Measurements from ENCODE around the gene HPSE2.
A peak's percentile ranks its signal among the peaks of the same experiment; 100 is the strongest.

The HPSE2 gene

DNA sequence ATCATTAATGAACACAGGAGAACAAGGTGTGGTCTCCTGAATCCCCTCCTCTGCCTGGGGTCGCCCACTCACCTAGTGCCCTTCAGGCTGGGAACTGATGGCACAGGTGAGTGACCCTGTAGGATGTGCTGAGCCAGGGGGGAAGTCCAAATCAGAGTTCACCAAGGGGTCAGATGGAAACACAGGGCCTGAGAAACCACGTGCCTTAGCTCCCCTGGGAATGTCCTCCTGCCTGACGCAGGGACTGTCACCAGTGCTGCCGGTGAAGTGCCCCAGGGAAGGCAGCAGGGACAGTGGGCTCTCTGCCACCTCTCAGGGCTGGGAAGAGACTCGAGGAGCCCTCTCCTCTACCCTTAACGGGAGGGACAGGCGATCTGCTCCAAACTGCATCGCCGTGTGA, 814.9 kb downstream of the HPSE2 start:
- no peak for DNase-seq

GRCh38 chr10:98419469-98420261, 816.0 kb downstream of the HPSE2 start:
- no peak for DNase-seq

GRCh38 chr10:98418665-98419468, 816.8 kb downstream of the HPSE2 start:
- no peak for DNase-seq

- DNase-seq, result no peak
Observed at GRCh38 chr10:98417973-98418664, 817.5 kb downstream of the HPSE2 start.

DNA sequence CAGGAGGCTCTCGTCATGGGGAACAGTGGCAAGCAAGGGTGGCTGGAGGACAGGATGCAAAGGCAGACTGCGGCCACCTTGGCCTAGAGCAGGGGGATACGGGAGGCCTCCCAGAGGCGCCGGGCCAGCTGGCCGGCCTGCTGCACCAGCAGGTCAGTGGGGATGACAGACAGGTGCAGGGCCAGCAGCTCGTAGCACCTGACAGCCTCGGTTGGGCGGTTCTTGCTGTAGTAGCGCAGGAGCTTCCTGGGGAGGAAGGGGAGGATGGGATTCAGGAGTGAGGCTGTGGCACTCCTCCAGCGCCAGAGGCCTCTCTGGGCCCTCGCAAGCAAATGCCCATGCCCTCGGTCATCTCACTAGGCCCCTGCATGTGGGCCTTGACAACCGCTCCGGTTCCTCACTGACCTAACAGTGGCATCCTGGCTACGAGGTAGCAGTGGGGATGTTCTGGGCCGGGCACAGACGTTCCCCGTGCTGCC, 818.1 kb downstream of the HPSE2 start:
- DNase-seq, result no peak

DNA sequence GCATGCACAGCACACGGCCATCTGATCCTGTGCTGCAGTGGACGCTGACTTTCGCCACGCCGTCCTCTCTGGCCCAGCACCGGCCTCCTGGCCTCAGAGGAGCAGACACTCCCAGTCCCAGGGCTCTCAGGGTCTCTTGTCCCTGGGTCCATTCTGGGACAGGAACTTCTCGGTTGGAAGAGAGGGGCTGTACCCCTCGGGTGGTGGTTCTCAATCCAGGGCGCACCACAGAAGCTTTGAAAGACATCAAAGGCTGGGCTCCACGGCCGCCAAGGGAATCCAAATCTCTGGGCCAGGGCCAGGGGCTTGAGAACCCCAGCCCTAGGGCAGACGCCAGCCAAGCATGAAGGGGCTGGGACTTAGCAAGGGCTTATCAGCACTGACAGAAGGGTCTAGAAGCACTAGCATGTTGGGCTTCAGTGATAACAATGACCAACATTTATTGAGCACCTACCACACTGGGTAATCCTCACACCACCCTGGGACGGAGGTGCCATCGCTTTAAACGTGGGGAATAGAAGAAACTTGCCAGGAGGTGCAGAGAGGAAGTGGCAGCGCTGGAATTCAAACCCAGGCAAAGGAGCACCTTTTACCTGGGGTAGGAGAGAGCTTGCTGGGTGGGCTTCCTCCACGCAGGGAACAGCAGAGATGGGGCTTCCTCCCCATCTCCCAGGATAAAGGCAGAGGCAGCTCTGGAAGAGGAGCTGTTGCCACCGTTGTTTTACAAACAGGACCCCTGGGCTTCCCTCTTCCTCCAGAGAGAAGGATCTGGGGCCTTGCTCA, 818.9 kb downstream of the HPSE2 start:
- no peak for DNase-seq

DNA sequence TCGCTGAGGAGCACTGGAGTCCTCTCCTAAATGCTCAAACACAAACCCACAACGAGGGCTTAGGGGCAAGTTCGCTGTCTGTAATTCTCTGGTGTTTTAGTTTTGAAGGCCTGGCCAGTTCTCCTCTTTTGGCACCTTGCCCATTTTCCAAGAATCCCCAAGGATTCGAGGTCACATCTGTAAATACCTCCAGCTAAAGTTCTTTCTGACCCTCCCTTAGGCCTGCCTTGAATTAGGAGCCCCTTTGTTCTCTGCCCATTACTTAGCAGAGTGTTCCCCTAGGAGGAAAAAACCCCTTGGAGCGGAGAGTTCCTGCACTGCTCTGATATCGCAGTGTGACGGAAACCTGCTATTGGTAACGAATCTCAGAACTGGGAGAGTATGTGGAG, 819.9 kb downstream of the HPSE2 start:
- DNase-seq, result no peak

GRCh38 chr10:98414932-98415730, 820.5 kb downstream of the HPSE2 start, which contains the start of gene PYROXD2:
Gene PYROXD2 (minus strand): TSS chr10:98415182. CDS start chr10:98415135, 47 bp downstream.
- DNase-seq, result peak; percentile 91

DNA sequence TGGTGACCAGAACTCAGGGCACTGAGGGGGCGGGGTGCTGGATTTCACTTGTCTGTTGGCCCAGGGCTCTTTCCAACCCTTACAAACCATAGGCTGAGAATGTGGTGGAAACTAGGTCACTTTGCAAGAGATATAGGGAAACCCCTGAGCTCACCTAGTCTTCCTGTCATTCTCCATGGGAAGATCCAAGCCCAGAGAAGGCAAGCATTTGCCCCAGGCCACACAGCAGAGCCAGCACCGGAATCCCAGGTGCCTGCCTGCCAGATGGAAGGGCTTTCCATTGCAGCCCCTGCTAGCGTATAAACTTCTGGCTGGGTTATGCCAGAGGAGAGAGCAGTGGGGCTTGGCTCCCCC, 821.1 kb downstream of the HPSE2 start:
- DNase-seq, result no peak

GRCh38 chr10:98411768-98412167, 823.9 kb downstream of the HPSE2 start:
- DNase-seq, result no peak

- no peak for DNase-seq
Observed at GRCh38 chr10:98411166-98411565, 824.5 kb downstream of the HPSE2 start.

GRCh38 chr10:98410759-98411158, 824.9 kb downstream of the HPSE2 start:
- DNase-seq, result no peak

GRCh38 chr10:98410135-98410743, 825.4 kb downstream of the HPSE2 start:
- DNase-seq, result no peak

DNA sequence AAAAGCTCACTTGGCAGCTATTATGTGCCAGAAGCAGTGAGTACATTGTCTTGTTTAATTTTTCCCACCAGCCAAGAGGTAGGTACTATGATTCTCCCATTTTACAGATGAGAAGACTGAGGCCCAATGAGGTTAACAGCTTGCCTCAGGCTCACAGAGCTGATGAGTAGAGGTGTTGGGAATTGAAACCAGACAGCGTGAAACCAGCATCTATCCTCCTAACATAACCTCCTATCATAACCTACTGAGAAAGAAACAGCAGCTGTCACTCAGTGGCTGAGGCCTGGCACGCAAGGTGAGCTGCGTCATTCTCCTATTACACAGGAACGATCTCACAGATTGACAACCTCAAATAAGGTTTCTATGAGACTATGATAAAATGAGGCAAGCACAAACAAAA, 826.9 kb downstream of the HPSE2 start:
- no peak for DNase-seq

DNA sequence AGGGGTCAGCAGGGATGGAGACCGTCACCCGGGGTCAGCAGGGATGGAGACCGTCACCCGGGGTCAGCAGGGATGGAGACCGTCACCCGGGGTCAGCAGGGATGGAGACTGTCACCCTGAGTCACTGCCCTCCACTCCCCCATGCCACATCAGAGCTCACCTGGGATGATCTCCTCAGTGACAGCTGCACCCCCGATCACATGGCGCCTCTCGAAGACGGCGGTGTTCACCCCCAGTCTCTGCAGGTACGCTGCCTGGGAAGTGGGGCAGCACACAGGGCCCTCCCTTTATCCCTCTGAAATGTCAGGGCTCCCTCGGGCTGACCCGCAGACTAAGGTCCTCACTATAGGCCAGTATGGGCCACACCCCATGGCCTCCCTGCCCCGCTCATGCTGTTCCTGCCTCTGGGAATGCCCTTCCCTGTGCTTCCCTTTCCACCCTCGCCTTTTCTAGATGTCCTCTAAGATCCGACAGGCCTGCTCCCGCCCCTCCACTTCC, 827.9 kb downstream of the HPSE2 start:
- no peak for DNase-seq
